GM21737 (cell line): Measurements from ENCODE around the gene SMIM12.

Experiments
- ATAC-seq: cut with Tn5 transposase; IDR thresholded peaks from one replicate; pipeline ENCODE4 v1.9.1; 2021; ENCODE audit warnings: mild to moderate bottlenecking, moderate library complexity; ENCODE audit not compliant: unreplicated experiment

Gene SMIM12

DNA sequence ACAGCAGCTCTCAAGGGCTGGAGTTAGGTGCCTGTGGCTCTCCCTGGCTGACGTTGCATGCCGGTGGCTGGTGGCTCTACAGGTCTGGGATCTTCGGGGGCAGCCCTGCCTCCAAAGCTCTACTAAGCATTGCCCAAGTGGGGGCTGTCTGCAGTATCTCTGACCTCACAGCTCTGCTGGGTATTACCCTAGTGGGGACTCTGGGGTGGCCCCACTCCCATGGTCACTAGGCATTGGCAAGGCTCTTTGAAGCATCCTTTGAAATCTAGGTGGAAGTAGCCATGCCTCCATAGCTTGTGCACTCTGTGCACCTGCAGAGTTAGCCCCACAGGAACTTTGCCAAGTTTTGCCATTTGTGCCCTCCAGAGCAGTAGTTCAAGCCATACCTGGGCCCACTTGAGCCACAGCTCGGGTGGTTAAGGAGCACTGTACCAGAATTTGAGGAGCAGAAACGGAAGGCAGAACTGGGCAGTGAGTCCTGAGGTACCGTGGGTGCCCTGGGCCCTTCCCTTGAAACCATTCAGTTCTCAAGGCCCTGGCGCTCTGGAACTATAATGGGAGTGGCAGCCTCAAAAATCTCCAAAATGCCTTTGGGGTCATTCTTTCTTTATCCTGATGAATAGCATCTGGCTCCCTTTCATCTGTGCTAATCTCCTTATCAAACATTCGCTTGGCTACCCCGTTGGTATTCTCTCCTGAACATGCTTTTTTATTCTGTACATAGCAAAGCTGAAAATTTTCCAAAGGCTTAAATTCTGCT, 51.3 kb downstream of the SMIM12 start:
- no peak for ATAC-seq

GRCh38 chr1:34806396-34806795, 53.2 kb downstream of the SMIM12 start:
- no peak for ATAC-seq

- no peak for ATAC-seq
Measured at GRCh38 chr1:34803770-34804169, 55.8 kb downstream of the SMIM12 start.
